Measurements from ENCODE around the gene TUBB.

TUBB gene

DNA sequence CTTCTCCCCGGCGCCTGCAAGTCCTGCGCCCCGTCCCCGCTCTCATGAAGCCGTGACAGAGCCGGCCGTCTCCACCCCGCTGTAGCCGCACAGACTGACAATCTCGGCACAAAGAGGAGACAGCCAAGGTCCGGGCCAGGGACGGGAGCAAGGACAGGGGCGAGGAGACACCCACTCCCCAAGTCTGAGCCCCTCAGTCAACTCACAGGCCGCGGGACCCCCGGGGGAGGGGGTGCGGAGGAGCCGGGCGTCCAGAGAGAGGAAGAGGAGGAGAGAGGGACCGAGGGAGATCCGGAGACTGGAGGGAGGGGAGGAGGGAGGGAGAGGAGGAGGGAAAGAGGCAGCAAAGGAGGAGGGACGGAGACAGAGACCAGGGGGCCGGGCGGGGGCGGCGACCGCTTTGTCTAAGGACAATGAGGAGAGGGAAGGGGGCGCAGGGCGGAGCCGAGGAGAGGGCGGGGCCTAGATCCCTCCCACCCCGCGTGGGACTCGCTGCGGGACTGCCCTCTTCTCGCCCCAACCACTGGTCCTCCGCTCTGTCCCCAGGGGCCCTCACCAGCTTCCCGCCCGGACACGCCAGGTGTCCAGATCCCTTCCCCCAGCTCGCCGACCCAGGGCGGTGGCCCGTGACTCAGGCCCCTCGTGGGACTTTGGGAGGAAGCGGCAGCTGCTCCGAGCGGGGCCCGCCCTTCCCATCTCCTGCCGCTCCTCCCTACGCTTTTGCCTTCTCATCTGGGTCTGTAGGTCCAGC, 33.1 kb upstream of the TUBB start:
- FAIRE-seq: peak; percentile 83
- peak; percentile 84 for DNase-seq (ENCODE audit: insufficient read length, low spot score)

DNA sequence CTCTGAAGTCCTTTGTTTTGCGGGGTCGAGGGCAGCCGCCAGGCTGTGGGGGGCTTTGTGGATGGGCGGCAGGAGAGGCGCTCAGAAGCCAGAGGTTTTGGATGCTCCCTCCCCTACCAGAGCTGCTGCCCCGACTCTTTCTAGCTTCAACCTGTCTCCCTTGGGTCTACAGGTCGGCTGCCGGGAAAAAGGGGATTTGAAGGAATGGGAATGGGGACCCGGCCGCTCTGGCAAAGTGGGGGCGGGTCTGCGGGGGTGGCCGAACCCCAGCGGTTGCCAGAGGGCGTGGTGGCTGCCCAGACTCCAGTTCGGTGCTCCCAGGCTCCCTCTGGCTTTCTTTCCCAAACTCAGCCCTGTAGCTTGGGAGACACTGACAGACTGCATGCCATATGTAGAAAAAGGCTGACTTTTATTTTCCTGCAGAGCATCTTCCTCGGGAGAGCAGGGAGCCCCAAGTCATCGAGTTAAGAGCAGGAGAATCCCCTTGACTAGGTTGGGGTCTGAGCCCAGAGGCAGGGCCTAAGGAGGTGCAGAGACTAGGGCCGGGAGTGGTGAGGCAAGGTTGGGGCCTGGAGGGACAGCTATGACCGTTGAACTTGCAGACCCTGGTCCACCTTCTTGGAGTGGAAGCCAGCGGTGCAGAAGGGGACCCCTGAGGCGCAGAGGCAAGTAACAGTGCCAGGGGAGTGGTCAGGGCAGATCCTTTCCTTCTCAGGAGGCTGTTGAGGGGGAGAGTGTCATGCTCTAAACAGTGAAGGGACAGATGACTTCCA, 32.3 kb upstream of the TUBB start:
- no peak for FAIRE-seq
- no peak for DNase-seq (ENCODE audit: insufficient read length, low spot score)

DNA sequence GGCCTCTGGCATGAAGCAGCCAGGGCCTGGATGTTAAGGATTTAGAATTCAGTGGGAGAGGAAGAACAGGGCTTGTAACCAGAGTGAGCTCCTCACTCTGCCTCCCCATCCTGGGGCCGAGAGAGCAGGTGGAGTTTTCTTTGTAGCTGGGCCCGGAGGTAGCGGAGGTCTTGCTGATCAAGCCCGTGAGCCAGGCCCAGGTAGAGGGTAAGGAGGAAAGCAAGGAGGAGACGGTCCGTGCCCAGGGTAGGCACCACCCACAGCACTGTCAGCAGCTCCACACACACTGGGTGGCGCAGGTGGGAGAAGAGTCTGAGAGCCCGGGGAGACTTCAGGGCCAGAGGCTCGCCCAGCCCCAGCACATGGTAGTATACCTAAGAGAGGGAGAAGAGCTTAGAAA, 31.6 kb upstream of the TUBB start:
- FAIRE-seq: no peak

DNA sequence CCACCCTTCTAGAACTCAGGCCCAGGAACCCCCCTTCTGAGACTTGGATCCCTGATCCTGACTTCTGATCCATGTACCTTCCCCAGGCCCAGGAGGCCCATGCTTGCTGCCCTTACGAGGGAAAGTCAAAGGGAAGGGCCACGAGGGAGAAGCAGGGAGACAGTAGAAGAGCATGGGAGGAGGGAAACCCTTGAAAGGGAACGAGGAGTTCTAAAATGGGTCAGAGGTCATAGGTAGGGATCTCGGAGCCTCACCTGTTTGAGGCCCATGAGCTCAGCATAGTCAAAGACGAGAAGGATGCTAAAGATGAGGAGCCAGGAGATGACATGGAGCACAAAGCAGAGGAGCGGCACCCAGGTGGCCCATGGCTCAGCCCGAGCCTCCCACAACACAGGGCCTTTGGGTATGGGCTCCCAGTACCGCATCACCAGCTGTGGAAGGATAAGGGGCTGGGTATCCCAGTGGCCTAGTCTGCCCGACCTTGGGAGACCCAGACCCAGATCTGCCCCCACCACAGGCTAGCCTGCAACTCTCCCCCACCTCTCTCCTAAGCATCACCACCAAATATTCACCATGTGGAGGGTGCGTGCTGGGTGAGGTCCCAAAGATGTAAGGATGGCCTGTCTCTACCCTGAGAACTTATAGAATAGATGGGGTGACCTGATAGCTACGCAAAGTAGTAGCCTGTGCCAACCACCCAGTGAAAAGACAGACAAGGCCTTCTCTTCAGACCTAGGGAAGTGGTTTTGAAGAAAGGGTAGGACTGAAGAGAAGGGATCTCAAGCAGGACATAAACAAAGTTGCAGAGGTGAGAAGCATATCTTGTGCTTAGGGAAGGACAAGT, 30.9 kb upstream of the TUBB start:
- no peak for FAIRE-seq
- DNase-seq (ENCODE audit: insufficient read length, low spot score): no peak

More for the DNA sequence above, 31.6 kb upstream of the TUBB start:
- no peak for DNase-seq (ENCODE audit: insufficient read length, low spot score)

DNA sequence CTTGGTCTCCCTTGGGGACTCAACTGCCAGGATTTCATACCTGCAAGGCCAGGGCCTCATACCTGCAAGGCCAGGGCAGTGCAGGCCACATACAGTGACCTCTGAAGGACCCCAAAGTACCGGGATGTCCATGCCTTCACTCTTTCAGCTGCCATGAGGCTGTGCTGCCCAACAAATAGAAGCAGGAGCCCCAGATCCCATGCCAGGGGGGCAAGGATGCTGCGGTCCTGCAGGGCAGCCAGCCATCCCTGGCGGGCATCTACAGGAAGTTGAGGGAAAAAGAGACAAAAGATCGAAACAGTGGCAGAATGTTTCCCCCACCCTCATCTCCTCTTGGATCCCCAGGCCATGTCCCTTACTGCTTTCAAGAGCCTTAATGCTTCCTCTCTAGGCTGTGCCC, 30.2 kb upstream of the TUBB start:
- DNase-seq (ENCODE audit: insufficient read length, low spot score) (no peak), FAIRE-seq (no peak)

DNA sequence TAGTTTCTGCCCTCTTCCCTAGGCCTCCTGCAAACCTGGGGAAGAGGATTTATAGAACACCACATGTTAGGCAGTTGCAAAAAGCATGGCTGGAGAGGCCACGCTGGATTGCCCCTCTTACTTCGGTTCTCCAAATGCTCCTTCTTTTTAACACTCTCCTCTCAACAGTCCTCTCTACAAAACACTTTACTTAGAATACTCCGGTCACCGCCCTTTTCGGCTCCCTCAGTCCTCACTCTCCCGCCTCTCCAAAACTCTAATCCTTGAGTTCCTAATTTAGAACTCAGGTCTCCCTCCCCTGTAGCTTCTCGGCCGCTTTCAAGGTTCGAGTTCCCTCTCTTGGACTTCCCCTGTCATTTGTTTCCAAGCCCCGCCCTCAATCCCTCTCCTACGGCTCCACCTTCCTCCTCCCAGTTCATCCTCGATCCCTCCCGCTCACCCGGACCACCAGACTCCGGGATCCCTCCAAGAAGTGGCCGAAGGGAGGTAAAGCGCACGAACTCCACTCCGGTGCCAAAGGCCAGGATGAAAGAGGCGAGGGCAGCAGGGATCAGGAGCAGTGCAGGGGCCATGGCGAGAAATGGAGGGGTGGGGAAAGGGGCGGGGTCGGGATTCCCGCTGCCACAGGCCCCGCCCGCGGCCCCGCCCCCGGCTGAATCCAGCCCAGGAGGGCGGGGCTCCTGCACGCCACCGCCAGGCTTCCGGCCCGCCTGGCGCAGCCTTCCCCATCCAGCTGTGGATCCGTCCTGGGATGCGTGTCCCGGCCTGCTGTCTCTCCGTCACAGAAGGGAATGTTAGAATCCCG, 29.5 kb upstream of the TUBB start, which contains the start of gene NRM:
TSS of gene NRM (minus strand) at position 582 of the 805 bp plus-strand sequence. CDS start at position 572, 10 bp downstream.
- DNase-seq (ENCODE audit: insufficient read length, low spot score) (peak; percentile 87), FAIRE-seq (peak; percentile 54)

DNA sequence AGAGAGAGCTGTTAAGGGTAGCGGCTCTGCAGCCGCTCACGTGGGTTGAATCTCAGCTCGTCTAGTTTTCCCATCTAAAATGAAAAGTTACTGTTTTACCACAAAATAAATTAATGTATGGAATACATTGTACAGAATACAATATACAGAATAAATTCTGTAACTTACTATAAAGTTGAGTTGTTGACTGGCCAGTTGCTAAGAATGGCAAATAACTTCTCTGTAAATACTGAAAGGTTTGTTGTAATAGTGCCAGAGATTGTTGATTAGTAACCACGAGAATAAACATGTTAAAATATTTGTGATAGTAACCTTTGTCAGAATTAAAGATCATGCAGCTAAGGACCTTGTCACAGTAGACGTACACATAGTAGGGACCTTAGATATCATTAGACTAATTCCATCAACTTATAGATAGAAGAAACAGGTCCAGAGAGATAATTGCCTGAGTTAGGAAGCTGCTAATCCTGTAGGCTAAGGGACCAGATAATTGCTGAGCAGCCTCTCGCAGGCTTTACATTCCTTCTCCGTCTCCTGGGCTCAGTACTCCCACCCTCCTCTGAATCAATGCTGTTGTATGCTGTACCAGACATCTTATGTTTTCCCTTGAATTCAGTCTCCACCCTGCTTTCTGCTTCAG, 28.8 kb upstream of the TUBB start:
- DNase-seq (ENCODE audit: insufficient read length, low spot score): no peak
- no peak for FAIRE-seq

DNA sequence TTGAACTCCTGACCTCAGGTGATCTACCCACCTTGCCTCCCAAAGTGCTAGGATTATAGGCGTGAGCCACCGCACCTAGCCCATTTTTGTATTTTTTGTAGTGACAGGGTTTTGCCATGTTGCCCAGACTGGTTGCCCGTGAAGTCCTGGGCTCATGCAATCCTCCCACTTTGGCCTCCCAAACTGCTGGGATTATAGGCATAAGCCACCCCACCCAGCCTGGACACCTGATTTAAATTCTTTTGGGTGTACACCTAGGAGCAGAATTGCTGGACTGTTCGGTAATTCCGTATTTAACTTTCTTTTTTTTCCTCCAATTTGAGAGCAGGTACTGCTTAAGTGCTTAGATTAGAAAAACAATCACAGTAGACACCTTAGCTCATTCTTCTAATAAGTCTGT, 23.7 kb upstream of the TUBB start:
- DNase-seq (ENCODE audit: insufficient read length, low spot score) (no peak), FAIRE-seq (no peak)

DNA sequence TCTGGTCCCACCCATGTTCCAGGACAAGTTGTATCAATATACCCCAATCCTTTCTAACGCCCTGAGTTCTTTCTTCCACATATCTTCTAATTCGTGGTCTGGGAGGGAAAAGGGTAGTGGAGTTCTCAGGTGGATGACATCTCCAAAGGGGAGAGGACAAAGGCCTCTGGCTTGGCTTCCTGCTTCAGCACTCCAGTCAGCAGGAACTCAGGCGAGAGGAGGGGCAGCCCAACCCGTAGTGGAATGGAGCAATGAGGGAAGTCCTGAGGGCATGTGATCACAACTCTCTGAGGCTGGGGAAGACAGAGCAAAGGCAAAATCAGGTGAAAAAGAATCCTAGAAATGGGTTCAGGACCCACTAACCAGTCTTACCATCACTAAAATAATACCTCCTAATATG, 19.8 kb upstream of the TUBB start:
- DNase-seq (ENCODE audit: insufficient read length, low spot score): no peak
- no peak for FAIRE-seq

DNA sequence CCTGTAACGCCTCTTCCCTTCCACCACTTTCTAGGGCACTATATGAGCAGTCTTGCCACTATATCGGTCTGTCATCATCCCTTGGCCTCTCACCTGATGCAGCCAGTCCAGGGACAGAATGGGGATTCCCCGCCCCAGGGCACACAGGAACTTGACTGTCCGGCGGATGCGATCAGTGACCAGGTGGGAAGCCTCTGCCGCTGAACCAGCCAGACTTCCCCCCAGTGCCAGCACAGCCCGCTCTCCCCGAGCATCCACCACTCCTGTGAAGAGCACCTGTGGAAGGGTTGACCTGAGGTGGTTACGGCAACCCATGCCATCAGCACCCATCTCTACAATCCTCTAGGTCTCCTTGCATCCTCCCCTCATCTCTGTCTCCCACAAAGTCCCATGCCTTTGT, 17.1 kb upstream of the TUBB start:
- FAIRE-seq (no peak), DNase-seq (ENCODE audit: insufficient read length, low spot score) (no peak)

DNA sequence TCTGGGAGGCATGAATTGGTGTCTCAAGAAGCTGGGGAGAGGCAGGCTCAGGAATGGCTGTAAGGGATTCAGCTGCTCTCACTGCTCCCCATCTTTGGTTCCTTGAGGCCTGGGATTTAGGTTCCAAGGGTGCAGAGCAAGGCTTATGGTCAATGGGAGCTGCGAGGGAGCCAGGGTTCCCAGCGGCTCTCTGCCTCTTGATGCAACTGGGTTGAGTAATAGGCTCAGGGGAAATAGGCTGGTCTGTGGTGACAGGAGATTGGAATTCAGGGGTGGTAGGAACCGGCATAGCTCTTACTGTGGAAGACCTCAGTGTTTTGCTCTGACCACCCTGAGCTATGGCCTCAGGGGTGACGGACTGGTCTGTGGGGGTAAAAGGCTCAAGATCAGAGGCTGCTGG, 16.3 kb upstream of the TUBB start:
- DNase-seq (ENCODE audit: insufficient read length, low spot score): no peak
- no peak for FAIRE-seq

DNA sequence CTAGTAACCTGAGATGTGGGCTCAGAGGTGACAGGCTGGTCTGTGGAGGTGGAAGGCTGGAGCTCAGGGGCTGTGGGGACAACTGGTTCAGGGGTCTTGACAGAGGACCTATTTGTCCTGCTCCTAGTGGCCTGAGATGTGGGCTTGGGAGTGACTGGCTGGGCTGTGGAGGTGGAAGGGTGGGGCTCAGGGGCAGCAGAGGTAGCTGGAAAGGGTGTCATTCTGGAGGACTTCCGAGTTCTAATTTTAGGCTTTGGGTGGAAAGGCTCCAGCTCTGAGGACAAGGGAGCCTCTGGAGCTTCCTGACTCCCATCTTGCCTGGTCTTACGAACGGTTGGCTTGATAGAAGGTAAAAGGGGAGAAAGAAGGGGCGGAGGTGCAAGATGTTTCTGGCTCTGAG, 14.5 kb upstream of the TUBB start:
- FAIRE-seq (no peak), DNase-seq (ENCODE audit: insufficient read length, low spot score) (no peak)

DNA sequence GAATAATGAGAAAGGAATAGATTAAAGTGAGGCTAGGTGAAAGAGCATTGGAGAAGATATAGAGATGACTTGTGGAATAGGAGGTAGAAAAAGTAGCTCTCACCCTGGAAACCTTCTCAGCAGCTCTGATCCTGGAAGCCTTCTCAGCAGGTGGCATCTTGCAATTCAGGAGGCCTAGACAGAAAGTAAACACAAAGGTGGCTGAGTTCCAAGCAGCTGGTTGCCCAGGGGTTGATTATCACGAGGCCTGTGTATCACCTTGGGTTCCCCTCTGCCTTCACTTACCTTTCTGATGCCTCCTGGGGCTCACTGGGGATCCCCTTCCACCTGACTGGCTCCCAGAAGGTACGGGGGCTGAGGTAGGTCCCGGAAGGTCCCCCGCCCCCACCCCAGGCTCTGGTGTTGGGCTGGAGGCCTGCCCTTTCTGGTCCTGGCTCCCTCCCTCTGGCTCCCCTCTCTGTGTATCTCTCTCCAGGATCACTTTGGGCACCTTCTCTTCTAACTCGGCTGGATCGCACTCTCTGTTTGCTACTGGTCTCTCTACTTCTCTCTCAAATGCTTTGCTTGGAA, 12.8 kb upstream of the TUBB start:
- no peak for FAIRE-seq
- no peak for DNase-seq (ENCODE audit: insufficient read length, low spot score)

DNA sequence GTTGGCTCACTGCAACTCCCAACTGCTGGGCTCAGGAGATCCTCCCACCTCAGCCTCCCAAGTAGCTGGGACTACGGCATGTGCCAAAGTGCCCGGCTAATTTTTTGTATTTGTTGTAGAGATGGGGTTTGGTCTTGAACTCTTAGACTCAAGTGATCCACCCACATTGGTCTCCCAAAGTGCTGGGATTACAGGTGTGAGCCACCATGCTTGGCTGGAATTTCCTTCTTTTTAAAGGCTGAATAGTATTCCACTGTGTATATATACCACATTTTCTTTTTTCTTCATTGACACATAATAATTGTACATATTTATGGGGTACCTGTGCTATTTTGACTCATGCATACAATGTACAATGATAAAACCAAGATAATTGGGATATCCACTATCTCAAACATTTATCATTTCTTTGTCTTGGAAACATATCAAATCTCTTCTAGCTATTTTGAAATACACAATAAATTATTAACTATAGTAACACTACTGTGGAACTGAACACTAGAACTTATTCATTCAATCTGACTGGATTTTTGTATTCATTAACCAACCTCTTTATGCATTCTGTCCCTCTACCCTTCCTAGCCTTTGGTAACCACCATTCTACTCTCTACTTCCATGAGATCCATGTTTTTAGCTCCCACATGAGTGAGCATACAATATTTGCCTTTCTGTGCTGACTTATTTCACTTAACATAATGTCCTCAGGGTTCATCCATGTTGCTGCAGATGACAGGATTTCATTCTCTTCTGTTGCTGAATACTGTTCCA, 10.9 kb upstream of the TUBB start:
- FAIRE-seq (no peak), DNase-seq (ENCODE audit: insufficient read length, low spot score) (no peak)

DNA sequence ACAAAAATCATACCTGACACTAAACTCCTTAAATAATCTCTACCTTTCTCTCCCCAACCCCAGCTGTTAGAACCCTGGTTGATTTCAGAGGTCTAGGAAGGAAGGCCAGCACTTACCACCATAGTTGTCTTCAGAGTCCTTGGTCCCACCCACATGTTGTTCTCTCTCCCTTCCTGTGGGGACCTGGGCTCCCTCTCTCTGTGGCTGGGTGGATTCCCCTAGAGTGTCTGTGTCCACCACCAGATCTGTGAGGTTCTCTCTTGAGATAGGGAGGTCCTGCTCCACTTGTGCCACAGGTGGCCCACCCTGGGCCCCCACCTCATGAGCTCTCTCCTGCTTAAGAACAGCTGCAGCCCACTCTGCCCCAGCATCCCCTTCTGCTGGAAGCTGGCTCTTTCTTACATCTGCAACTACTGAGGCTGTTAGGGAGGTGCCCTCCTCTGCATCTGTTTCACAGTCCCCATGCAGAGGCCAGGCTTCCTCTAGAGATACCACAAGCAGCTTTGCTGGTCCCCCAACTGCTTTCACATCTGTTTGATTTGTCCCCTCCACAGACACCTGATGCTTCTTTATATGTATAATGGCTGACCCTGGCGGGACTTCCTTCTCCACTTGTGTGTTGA, 8.3 kb upstream of the TUBB start:
- FAIRE-seq (no peak), DNase-seq (ENCODE audit: insufficient read length, low spot score) (no peak)

DNA sequence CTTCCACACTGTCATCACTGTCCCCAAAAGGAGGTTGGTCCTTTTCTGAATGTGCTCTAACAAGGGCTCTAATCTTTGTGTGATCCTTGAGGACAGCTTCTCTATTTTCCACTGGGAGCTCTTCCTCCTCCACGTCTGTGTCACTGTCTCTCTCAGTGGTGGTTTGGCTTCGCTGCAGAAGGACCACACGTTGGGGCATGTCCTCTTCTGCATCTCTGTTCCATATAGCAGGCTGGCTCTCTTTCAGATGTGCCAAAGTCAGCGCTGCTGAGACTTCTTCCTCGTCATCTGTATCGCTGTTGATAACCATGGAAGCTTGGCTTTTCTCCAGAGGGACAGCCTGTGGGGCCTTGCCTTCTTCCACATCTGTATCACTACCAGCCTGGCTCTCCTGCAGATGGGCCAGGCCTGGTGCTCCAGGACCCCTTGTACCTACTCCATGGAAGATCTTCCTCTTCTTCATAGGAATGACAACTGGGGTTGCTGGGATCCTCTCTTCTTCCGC, 7.7 kb upstream of the TUBB start:
- DNase-seq (ENCODE audit: insufficient read length, low spot score) (no peak), FAIRE-seq (no peak)

DNA sequence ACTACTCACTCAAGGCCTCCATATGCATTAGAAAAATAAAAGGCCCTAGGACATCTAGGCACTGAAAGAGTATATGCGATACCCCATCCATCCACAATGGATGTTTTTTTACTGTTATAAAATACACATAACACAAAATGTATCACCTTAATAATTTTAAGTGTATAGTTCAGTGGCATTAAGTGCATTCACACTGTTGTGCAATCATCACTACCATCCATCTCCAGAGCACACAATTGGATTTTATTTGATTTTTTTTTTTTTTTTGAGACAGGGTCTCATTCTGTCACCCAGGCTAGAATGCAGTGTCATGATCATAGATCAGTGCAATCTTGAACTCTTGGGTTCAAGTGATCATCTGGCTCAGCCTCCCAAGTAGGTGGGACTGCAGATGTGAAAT, 5.9 kb upstream of the TUBB start:
- no peak for DNase-seq (ENCODE audit: insufficient read length, low spot score)
- FAIRE-seq: no peak

DNA sequence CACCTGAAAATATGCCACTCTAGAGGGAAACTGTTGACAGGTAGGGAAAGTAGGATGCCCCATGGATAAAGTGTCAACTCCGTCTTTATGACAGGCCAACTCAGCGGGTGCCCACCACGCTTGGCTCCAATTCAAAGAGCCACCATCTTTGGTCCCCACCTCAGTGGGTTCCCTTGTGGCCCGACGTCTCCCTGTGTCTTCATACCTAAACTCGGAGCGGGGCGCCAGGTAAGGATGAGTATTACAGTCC, 3.3 kb upstream of the TUBB start:
- DNase-seq (ENCODE audit: insufficient read length, low spot score) (no peak), FAIRE-seq (no peak)
